Measurements from ENCODE around the gene SELENOM.

GRCh38 chr22:31126128-31126868 lies 18.9 kb upstream of the SELENOM start:
- no peak for TF ChIP-seq POLR2A (IDR thresholded peaks at IDR 0.05)
- TF ChIP-seq CTCF (IDR thresholded peaks at IDR 0.05), result no peak
- TF ChIP-seq EP300 (IDR thresholded peaks at IDR 0.05), result no peak
